ENCODE data around the gene GATAD2A.
"Not testable (repeated sequence)": the region's sequence is repeated elsewhere in the genome, so short reads cannot be mapped to it uniquely, and the experiment has no call there.

GATAD2A gene

GRCh38 chr19:19387108-19387507, 18.4 kb upstream of the GATAD2A start:
- no peak for DNase-seq (ENCODE audit: low spot score)

GRCh38 chr19:19388568-19389555, 16.6 kb upstream of the GATAD2A start:
- DNase-seq (ENCODE audit: low spot score), result no peak

- DNase-seq (ENCODE audit: low spot score), result not testable (repeated sequence)
These were observed 15.8 kb upstream of the GATAD2A start for GRCh38 chr19:19389683-19390082.

- not testable (repeated sequence) for DNase-seq (ENCODE audit: low spot score)
These were observed 11.1 kb upstream of the GATAD2A start for GRCh38 chr19:19394333-19394732.

- DNase-seq (ENCODE audit: low spot score), result no peak
These were observed 5.6 kb upstream of the GATAD2A start for GRCh38 chr19:19399733-19400433.

- DNase-seq (ENCODE audit: low spot score), result no peak
These were observed 2.7 kb upstream of the GATAD2A start for GRCh38 chr19:19402656-19403372.

GRCh38 chr19:19403373-19403901, 2.0 kb upstream of the GATAD2A start:
- no peak for DNase-seq (ENCODE audit: low spot score)

GRCh38 chr19:19405971-19406877, 749 bp downstream of the GATAD2A start:
- DNase-seq (ENCODE audit: low spot score), result no peak

- peak; percentile 57 for DNase-seq (ENCODE audit: low spot score)
These were observed 1.6 kb downstream of the GATAD2A start for GRCh38 chr19:19406878-19407632.

GRCh38 chr19:19407633-19407930, 2.1 kb downstream of the GATAD2A start:
- no peak for DNase-seq (ENCODE audit: low spot score)

- DNase-seq (ENCODE audit: low spot score), result no peak
These were observed 3.7 kb downstream of the GATAD2A start for GRCh38 chr19:19409205-19409604.

- DNase-seq (ENCODE audit: low spot score), result no peak
These were observed 4.2 kb downstream of the GATAD2A start for GRCh38 chr19:19409631-19410030.

GRCh38 chr19:19410553-19411550, 5.4 kb downstream of the GATAD2A start:
- DNase-seq (ENCODE audit: low spot score), result no peak

- no peak for DNase-seq (ENCODE audit: low spot score)
These were observed 10.8 kb downstream of the GATAD2A start for GRCh38 chr19:19416280-19416679.

GRCh38 chr19:19417046-19417445, 11.6 kb downstream of the GATAD2A start:
- DNase-seq (ENCODE audit: low spot score), result no peak

- DNase-seq (ENCODE audit: low spot score), result no peak
These were observed 12.3 kb downstream of the GATAD2A start for GRCh38 chr19:19417628-19418245.

- no peak for DNase-seq (ENCODE audit: low spot score)
These were observed 13.2 kb downstream of the GATAD2A start for GRCh38 chr19:19418555-19419260.

Measured in globus pallidus (tissue), 1 donor.